Measurements from ENCODE around the gene FURIN. TPM values are rescaled to one million over a fixed set of nuclear protein-coding genes. Genes with fewer than 3 reads are reported as not detected.
"Not testable (repeated sequence)": the region's sequence is repeated elsewhere in the genome, so short reads cannot be mapped to it uniquely, and the experiment has no call there.

The FURIN gene
- total and polyA plus RNA-seq, 2 of the 4 experiments (the other 2 are of a cell fraction): 34.8 to 54.3 TPM

DNA sequence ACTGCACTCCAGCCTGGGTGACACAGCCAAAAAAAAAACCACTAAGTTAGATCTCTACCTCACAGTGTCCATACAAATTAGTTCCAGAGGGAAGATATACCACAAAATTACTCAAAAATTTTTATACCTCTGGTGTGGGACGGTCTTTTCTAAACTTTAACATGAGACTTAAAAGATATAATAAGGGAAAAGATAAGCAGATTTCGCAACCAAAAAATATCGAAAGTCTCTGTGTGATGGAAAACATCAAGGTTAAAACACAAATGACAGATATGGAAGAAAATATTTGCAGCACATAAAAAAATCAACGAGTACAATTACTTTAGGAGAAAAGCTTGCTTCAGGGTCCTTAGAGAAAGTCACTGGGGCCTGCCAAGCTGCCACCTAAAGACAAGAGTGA lies 53.5 kb downstream of the FURIN start:
- dilution Hi-C loops (cut with HindIII; ENCODE audit: low sequenced_read_pairs, unreplicated experiment) (no loop called here), in situ Hi-C loops (cut with MboI; ENCODE audit: low sequenced_read_pairs) (no loop called here), intact Hi-C loops (cut with micrococcal nuclease) (no loop called here)
- Histone ChIP-seq H3K9ac (ENCODE audit: low read depth, low read length) (no peak overlapping the region), H2BK120ac (ENCODE audit: low read depth, low read length) (no peak overlapping the region), H3K79me1 (ENCODE audit: low read depth in 1 of 2, low read length in 2 of 2) (no peaks in the 10 kb centered on the region), H3K4me3 (ENCODE audit: insufficient read depth, low read depth, low read length) (no peak overlapping the region), H3K4me2 (ENCODE audit: low read depth, low read length) (no peak overlapping the region), H2AFZ (replicated peaks; ENCODE audit: low read length, poor library complexity) (no peak overlapping the region), H2BK5ac (ENCODE audit: low read depth, low read length, poor library complexity, severe bottlenecking) (no peak overlapping the region), H4K8ac (ENCODE audit: low read depth in 2 of 2, low read length in 2 of 2) (no peak overlapping the region), H4K20me1 (ENCODE audit: insufficient read depth, low read length) (no peaks in the 10 kb centered on the region), H3K9me1 (ENCODE audit: insufficient read depth, low read length) (no peaks in the 10 kb centered on the region), H2BK20ac (ENCODE audit: low read depth, low read length) (no peak overlapping the region), H3K4me1 (ENCODE audit: control insufficient read depth, insufficient read depth, low read length) (no peaks in the 10 kb centered on the region), H2BK15ac (ENCODE audit: low read depth, low read length) (no peak overlapping the region), H3K9me3 (ENCODE audit: control insufficient read depth, insufficient read depth, low read length) (no peaks in the 10 kb centered on the region), H4K91ac (ENCODE audit: insufficient read depth, low read depth, low read length) (no peak overlapping the region), H3K4ac (ENCODE audit: low read depth, low read length) (no peak overlapping the region), H3K56ac (ENCODE audit: extremely low read depth, insufficient read depth, low read length) (no peak overlapping the region), H3K23ac (ENCODE audit: low read depth, low read length) (no peak overlapping the region), H4K5ac (ENCODE audit: low read depth, low read length) (no peak overlapping the region), H2AK9ac (replicated peaks; ENCODE audit: low read depth, low read length, poor library complexity) (no peak overlapping the region), H3K27me3 (ENCODE audit: control insufficient read depth, insufficient read depth, low read length) (no peaks in the 10 kb centered on the region), H3K27ac (ENCODE audit: insufficient read depth, low read length) (no peak overlapping the region), H3K36me3 (ENCODE audit: control insufficient read depth, insufficient read depth, low read length) (peaks cover 23% of the 10 kb centered on the region), H2AK5ac (ENCODE audit: low read depth, low read length) (no peak overlapping the region), H3K14ac (replicated peaks; ENCODE audit: low read depth, low read length) (no peak overlapping the region), H3K18ac (ENCODE audit: low read depth, low read length) (no peak overlapping the region)
- no TSS peak for BruUV-seq (replicated peaks)
- TF ChIP-seq MXI1 (IDR thresholded peaks at IDR 0.05; ENCODE audit: borderline replicate concordance, low read depth, low read length): no peak
- TF ChIP-seq CEBPB (IDR thresholded peaks at IDR 0.05; ENCODE audit: low read depth, low read length): peak; percentile 55; the same call in 1 of the 2 replicates
- DNase-seq (no peak), ATAC-seq (ENCODE audit: low read depth) (no peak)
- CTCF ChIA-PET: no interaction called here
- WGBS, 2 experiments (ENCODE audit: extremely low coverage in 2 of 2, insufficient read length in 1 of 2): 83% methylated on average over 1 of the region's 4 CpGs; no CpG with 5 or more reads in 1 of the 2 experiments
- POLR2A ChIA-PET (ENCODE audit: unreplicated experiment): no interaction called here

DNA sequence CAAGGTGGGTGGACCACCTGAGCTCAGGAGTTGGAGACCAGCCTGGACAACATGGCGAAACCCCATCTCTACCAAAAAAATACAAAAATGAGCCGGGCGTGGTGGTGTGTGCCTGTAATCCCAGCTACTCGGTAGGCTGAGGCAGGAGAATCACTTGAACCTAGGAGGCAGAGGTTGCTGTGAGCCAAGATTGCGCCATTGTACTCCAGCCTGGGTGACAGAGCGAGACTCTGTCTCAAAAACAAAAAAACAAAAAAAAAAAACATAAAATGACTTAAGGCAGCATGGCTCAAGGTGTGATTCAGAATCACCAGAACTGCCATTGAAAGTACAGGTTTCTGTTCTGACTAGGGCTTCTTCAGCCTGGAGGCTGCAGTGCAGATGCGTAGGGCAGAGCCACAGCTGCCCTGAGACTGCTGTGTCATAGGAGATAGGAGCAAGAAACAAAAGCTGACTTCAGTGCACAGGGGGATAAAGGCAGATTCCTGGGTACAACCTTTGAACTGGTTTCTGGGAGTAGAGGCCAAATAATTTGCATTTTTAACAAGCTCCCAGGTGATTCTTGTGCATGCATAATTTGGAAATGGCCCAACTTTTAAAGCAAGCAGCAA lies 54.4 kb downstream of the FURIN start:
- ATAC-seq (ENCODE audit: low read depth); H2BK15ac ChIP-seq (ENCODE audit: low read depth, low read length); H3K27ac ChIP-seq (ENCODE audit: insufficient read depth, low read length); H3K79me1 ChIP-seq (ENCODE audit: low read depth in 1 of 2, low read length in 2 of 2); H2AFZ ChIP-seq (replicated peaks; ENCODE audit: low read length, poor library complexity); H3K4me2 ChIP-seq (ENCODE audit: low read depth, low read length); H3K23ac ChIP-seq (ENCODE audit: low read depth, low read length); H3K18ac ChIP-seq (ENCODE audit: low read depth, low read length); H3K4ac ChIP-seq (ENCODE audit: low read depth, low read length); H2BK5ac ChIP-seq (ENCODE audit: low read depth, low read length, poor library complexity, severe bottlenecking); H4K5ac ChIP-seq (ENCODE audit: low read depth, low read length); dilution Hi-C loops (cut with HindIII; ENCODE audit: low sequenced_read_pairs, unreplicated experiment); in situ Hi-C loops (cut with MboI; ENCODE audit: low sequenced_read_pairs); POLR2A ChIA-PET (ENCODE audit: unreplicated experiment); H4K8ac ChIP-seq (ENCODE audit: low read depth in 2 of 2, low read length in 2 of 2); BruUV-seq (replicated peaks); H3K9me3 ChIP-seq (ENCODE audit: control insufficient read depth, insufficient read depth, low read length); H3K14ac ChIP-seq (replicated peaks; ENCODE audit: low read depth, low read length); H3K9me1 ChIP-seq (ENCODE audit: insufficient read depth, low read length); DNase-seq; H2BK120ac ChIP-seq (ENCODE audit: low read depth, low read length); H3K56ac ChIP-seq (ENCODE audit: extremely low read depth, insufficient read depth, low read length); H3K9ac ChIP-seq (ENCODE audit: low read depth, low read length); H3K4me3 ChIP-seq (ENCODE audit: insufficient read depth, low read depth, low read length); H4K20me1 ChIP-seq (ENCODE audit: insufficient read depth, low read length); H4K91ac ChIP-seq (ENCODE audit: insufficient read depth, low read depth, low read length); H3K4me1 ChIP-seq (ENCODE audit: control insufficient read depth, insufficient read depth, low read length); H2AK5ac ChIP-seq (ENCODE audit: low read depth, low read length); H2AK9ac ChIP-seq (replicated peaks; ENCODE audit: low read depth, low read length, poor library complexity); intact Hi-C loops (cut with micrococcal nuclease); H3K27me3 ChIP-seq (ENCODE audit: control insufficient read depth, insufficient read depth, low read length); H2BK20ac ChIP-seq (ENCODE audit: low read depth, low read length): not testable (repeated sequence)
- 100% methylated on average over 1 of the region's 7 CpGs; no CpG with 5 or more reads in 1 of the 2 experiments for WGBS, 2 experiments (ENCODE audit: extremely low coverage in 2 of 2, insufficient read length in 1 of 2)
- CTCF ChIA-PET: interaction anchor here (0.8 kb wide), 1 partner anchor 10 kb away, joined by 3 read pairs; the partner anchor contains the start of gene HDDC3
- H3K36me3 ChIP-seq (ENCODE audit: control insufficient read depth, insufficient read depth, low read length): peaks cover 21% of the 10 kb centered on the region

All from IMR-90 (cell line).